ENCODE data around the gene TBL1XR1. TPM values are rescaled to one million over a fixed set of nuclear protein-coding genes. Genes with fewer than 3 reads are reported as not detected.

TBL1XR1 gene
- total RNA-seq, 1 donor from 2014 or later = 141 TPM

GRCh38 chr3:177066068-177066467, 131.2 kb downstream of the TBL1XR1 start:
- DNase-seq (ENCODE audit: low read depth in 2 of 2) = no peak

- DNase-seq (ENCODE audit: low read depth in 2 of 2) = no peak
Observed at GRCh38 chr3:177065285-177066033, 131.8 kb downstream of the TBL1XR1 start.

GRCh38 chr3:177062052-177062732, 135.1 kb downstream of the TBL1XR1 start:
- DNase-seq (ENCODE audit: low read depth in 2 of 2) = peak in 1 of 2 donors; percentile 66

GRCh38 chr3:177061369-177061768, 135.9 kb downstream of the TBL1XR1 start:
- DNase-seq (ENCODE audit: low read depth in 2 of 2) = no peak

GRCh38 chr3:177060492-177060891, 136.8 kb downstream of the TBL1XR1 start:
- no peak for DNase-seq (ENCODE audit: low read depth in 2 of 2)

- no peak for DNase-seq (ENCODE audit: low read depth in 2 of 2)
Observed at GRCh38 chr3:177058648-177059047, 138.6 kb downstream of the TBL1XR1 start.

- no peak for DNase-seq (ENCODE audit: low read depth in 2 of 2)
Observed at GRCh38 chr3:177057768-177058167, 139.5 kb downstream of the TBL1XR1 start.

- DNase-seq (ENCODE audit: low read depth in 2 of 2) = no peak
Observed at GRCh38 chr3:177056927-177057326, 140.4 kb downstream of the TBL1XR1 start.

- DNase-seq (ENCODE audit: low read depth in 2 of 2) = no peak
Observed at GRCh38 chr3:177055605-177056571, 141.4 kb downstream of the TBL1XR1 start.

GRCh38 chr3:177053107-177053506, 144.2 kb downstream of the TBL1XR1 start:
- no peak for DNase-seq (ENCODE audit: low read depth in 2 of 2)

GRCh38 chr3:177051411-177051810, 145.9 kb downstream of the TBL1XR1 start:
- DNase-seq (ENCODE audit: low read depth in 2 of 2) = no peak

- DNase-seq (ENCODE audit: low read depth in 2 of 2) = peak; percentile 65 to 69
Observed at GRCh38 chr3:177050501-177051237, 146.6 kb downstream of the TBL1XR1 start.

GRCh38 chr3:177045767-177046166, 151.5 kb downstream of the TBL1XR1 start:
- DNase-seq (ENCODE audit: low read depth in 2 of 2) = no peak

GRCh38 chr3:177045222-177045621, 152.1 kb downstream of the TBL1XR1 start:
- no peak for DNase-seq (ENCODE audit: low read depth in 2 of 2)

GRCh38 chr3:177041730-177042551, 155.3 kb downstream of the TBL1XR1 start:
- no peak for DNase-seq (ENCODE audit: low read depth in 2 of 2)

- DNase-seq (ENCODE audit: low read depth in 2 of 2) = no peak
Observed at GRCh38 chr3:177041021-177041729, 156.1 kb downstream of the TBL1XR1 start.

GRCh38 chr3:177039490-177040274, 157.6 kb downstream of the TBL1XR1 start:
- DNase-seq (ENCODE audit: low read depth in 2 of 2) = no peak

- DNase-seq (ENCODE audit: low read depth in 2 of 2) = no peak
Observed at GRCh38 chr3:177037241-177037640, 160.0 kb downstream of the TBL1XR1 start.

GRCh38 chr3:177035676-177036075, 161.6 kb downstream of the TBL1XR1 start:
- DNase-seq (ENCODE audit: low read depth in 2 of 2) = no peak

Data from dermis microvascular lymphatic vessel endothelial cell (primary cell).